Measurements from ENCODE around the gene DPF3.

DNA sequence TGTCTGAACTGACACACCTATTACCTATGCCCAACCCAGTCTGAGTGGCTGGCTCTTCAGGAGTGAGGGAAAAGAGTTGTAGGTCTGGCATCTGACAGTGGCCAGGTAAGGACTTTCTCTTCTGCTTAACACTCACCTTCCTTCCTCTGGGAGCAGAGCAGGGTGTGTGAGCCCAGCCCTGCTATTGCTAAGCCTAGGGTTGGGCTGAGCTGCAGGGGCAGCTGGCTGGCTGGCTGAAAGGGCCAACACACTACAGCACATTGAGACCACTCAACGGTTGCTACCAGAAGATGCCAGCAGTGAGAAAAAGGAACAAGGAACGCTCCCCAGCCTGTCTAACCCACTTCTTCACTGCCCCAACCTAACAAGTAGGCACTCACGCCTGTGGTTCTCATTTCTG lies 201.2 kb downstream of the DPF3 start:
- TF ChIP-seq, protein P1, sequence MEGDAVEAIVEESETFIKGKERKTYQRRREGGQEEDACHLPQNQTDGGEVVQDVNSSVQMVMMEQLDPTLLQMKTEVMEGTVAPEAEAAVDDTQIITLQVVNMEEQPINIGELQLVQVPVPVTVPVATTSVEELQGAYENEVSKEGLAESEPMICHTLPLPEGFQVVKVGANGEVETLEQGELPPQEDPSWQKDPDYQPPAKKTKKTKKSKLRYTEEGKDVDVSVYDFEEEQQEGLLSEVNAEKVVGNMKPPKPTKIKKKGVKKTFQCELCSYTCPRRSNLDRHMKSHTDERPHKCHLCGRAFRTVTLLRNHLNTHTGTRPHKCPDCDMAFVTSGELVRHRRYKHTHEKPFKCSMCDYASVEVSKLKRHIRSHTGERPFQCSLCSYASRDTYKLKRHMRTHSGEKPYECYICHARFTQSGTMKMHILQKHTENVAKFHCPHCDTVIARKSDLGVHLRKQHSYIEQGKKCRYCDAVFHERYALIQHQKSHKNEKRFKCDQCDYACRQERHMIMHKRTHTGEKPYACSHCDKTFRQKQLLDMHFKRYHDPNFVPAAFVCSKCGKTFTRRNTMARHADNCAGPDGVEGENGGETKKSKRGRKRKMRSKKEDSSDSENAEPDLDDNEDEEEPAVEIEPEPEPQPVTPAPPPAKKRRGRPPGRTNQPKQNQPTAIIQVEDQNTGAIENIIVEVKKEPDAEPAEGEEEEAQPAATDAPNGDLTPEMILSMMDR (IDR thresholded peaks at IDR 0.05) = no peak
- TF ChIP-seq EP300 (IDR thresholded peaks at IDR 0.05) = no peak
